Stimulated activated CD8-positive, alpha-beta memory T cell treated with anti-CD3 and anti-CD28 coated beads, Interleukin-4, amount 100 ng/mL, for 24 hours (primary cell): ENCODE measurements around the gene RIOK3.
"Not testable (repeated sequence)": the region's sequence is repeated elsewhere in the genome, so short reads cannot be mapped to it uniquely, and the experiment has no call there.

Experiments
- DNase-seq: peaks from one replicate; pipeline ENCODE4 v3.0.0-alpha.2; 2020; ENCODE audit warnings: low read depth

Gene RIOK3

DNA sequence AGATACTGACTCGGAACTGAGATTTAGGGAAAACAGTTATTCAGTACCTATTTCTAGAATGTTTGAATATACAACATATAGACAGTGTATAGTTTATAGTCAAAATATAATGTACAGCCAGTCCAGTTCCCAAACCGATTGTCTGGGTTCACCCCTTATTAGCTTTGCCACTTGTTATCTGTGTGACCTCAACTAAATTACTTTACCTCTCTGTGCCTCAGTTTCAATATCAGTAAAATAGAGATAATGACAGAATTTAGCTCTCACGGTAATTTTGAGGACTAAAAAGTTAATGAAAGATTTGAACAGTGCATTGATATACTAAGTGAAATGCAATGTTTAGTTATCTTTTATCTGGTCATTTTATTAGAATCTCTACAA lies 750 bp upstream of the RIOK3 start:
- no peak for DNase-seq

DNA sequence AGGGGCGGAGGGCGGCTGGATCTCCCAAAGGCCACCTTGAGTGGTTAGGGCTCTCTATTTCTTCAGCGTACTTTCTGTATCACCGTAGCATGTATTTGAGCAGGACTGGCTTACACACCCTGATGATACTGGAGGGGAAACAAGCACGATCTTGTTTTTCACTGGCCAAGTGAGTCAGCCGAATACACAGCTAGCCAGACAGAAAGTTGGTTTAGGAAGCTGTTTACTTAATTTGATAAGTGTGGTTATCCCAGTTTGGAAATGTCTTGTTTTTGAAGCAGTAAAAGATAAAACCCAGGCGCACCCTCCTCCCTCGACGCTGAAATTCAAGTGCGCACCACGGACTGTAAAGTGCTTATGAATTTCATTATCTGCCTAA lies 582 bp downstream of the RIOK3 start:
- DNase-seq, result no peak

DNA sequence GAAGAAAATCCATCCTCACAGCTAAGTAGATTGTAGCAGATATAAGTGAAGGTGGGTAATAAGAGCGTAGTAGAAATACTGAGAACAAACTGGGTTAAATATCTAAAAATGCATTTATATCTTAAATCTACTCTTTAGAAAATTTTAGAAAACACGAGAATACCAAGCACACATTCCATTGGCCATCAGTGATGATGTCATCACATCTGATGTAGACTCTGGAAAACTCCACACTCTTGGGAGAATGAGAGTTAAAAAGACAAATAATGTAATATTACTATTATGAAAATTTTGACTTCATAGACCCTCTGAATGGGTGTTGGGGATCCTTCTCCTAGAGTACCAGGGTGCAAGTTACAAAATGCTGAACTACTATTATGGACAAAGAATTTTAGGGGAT lies 3.7 kb downstream of the RIOK3 start:
- DNase-seq, result no peak

DNA sequence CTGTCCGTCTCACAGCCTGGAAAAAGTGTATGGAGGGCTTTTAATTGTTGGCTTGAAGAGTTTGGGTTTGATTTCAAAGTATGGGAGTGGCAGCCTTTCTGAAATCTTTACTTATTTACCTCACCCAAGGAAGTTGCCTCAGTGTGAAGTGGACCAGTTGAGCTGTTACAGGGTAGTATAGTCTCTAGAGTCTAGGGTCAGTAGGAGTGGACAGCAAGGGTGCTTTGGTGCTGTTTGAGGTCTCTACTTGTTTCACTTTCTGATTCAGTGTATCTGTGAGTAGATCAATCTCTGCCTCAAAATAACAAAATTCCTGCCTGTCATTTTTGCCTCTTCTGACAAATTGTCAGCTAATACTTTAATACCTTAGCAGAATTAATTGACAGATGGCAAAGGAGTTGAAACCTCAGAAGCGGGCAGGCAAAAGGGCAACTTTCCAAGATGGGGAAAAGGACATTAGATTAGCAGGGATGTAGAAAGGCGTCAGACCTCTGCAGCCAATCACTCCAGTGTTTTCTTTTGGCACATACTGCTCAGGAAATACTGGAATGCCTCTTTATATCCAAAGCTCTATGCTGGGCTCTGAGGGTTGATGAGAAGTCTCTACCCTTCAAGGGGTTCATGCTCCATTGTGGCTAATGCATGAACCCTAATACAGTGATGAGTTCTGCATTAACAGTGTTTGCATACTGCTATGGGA lies 5.9 kb downstream of the RIOK3 start:
- DNase-seq, result no peak

DNA sequence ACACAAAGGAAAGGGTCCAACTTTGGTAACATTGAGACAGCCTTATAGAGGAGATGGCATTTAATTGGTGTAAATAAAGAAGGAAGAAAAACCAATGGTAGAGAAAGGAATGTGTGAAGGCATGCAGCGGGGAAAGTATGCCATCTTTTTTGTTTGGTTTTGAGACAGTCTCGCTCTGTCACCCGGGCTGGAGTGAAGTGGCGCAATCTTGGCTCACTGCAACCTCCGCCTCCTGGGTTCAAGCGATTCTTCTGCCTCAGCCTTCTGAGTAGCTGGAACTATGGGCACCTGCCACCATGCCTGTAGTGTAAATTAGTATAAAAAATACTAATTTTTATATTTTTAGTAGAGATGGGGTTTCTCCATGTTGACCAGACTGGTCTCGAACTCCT lies 6.4 kb downstream of the RIOK3 start:
- DNase-seq, result no peak

DNA sequence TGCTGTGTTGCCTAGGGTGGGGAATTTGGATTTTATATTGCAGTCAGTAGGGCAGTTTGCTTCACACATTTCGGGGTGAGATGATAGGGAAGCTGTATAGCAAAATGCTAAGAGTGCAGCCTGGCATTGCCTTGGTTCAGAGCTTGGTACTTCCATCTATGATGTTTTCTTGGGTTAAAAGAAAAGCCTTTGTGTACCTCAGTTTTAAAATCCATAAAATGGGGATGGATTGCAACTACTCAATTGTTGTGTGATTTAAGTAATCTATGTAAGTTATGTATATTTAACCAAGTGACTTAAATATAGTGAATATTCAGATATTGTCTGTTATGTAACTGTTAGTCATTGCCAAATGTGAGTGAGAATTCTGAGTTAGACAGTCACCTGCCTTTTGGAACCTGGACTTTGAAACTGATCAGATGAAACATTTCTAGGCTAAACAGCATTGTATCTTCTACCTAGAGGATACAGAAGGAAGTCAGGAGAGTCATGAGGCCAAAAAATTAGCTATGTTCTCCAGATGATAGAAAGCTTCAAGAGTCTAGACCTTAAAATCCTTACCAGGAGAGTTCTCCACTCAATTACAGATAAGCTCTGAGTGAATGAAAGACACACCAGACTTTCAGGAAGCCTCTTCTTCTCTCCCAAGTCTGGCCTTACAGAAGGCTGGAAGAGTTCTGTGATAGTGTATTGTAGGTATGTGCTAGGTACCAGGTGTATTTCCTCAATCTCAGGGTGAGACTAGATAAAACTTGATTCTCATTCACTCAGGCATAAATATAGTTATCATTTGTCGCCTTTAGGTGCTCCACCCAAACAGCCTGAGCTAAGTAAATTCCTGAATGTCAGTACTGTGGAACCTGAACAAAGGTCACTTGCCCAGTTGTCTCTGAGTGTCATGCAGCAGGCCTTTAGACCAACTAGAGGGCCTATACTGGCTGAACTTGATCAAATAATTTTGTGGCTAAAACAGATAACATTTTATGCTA lies 7.5 kb downstream of the RIOK3 start:
- DNase-seq, result no peak

DNA sequence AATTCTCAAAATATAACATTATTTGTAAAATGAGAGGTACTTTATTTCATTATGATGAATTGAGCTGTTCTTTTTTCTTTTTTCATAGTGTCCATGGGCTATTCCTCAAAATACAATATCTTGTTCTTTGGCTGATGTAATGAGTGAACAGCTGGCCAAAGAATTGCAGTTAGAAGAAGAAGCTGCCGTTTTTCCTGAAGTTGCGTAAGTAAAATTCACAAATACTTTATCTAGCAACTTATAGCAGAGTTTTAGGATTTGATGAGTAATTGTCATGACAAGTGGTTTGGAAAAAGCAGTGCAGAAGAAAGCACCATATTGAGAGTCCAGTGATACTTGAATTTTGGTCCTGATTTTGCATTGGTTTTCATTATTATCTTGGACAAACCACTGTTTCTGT lies 9.8 kb downstream of the RIOK3 start:
- no peak for DNase-seq

DNA sequence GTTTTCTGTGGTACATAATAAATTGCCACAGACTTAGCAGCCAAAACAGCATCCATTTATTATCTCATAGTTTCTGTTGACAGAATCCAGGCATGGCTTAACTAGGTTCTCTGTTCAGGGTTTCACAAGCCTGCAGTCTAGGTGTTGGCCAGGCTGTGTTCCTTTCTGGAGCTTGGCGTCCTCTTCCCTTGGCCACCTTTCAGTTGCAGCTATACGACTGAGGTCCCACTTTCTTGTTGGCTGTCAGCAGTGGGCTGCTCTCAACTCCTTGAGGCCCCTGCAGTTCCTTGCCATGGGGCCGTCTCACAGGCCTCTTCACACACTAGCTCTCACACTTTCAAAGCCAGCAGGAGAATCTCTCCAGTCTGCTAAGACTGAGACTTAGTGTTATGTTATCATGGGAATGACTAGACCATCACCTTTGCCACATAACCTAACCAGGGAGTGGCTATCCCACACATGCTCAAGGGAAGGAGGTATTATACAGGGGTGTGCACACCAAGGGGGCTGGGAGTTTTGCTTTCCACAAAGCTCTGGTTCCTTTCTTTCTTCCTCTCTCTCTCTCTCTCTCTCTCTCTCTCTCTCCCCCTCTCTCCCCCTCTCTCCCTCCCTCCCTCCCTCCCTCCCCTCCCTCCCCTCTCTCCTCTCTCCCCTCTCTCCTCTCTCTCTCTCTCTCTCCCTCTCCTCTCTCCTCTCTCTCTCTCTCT lies 15.8 kb downstream of the RIOK3 start:
- DNase-seq, result no peak

DNA sequence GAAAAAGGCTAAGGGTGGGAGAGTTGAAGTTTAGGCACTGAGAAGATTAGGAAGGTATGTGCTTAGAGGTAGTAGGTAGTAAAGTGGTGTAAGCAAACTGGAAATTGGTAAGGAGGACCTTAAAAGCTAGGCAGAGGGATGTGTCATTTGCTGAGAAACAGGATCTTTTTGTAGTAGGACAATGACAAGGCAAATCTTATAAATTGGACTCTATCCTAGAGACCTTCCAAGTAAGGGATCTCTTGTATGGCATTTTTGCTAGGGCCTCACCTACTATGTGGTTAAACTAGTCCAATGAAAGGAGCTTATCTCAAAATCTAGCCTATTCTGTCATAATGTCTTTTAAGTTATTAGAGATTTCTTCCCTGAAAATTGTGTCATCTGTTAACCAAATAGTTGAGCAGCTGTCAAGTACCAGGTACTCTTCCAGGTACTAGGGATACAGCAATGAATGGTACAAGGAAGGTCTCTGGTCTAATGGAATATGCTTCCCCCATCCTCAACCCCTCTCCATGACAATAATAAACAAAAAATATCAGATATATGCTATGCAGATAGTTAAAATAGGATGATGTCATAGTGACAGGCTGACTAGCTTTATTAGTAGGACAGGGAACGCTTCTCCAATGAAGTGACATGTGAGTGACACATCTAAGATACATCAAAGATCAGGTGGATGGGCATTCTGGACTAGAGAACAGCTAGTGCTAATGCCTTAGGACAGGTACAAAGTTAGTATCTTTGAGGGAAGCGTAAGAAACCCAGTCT lies 17.7 kb downstream of the RIOK3 start:
- no peak for DNase-seq

DNA sequence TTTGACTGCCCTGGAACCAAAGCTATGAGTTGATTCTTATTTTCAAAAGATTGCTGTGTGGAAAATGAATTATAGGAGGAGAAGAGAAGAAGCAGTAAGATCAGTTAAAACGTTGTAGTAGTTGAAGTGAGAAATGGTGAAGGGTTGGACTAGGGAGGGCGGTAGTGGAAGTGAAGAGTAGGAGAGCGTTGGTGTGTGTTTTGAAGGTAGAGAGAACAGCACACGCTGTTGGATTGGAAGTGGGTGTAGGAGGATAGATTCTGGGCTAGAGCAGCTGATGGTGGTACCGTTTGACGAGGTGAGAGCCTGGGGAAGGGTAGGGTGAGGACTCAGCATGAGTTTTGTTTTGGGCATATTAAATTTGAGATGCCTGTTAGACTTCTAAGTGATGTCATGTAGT lies 18.4 kb downstream of the RIOK3 start:
- no peak for DNase-seq

DNA sequence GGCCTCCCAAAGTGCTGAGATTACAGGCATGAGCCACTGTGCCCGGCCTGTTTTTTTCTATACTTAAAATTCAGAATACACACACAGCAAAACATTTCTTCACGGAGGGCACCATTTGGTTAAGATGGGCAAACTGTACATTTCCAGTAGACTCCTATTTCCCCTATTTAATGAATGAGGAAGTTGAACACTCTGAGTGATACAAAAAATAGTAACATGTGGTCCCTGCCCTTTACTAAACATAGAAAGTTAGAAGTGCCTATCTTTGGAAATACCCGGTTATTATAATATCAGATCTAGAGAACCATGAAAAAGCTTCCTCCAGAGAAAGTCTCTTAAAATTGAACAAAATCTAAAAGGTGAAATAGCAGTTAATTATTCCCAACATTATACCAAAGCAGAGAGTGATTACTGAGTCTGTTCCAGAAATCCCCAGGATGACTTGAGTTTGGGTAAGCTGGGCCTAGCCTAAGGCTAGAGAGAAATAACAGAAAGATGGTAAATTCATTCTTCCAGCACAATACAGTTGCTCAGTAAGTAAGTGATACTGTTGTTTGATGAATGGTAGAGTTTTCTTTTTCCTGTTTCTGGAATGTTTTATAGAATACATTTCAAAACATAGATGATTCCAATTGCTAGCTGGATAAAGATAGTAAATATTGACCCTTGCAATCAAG lies 26.9 kb downstream of the RIOK3 start:
- no peak for DNase-seq

DNA sequence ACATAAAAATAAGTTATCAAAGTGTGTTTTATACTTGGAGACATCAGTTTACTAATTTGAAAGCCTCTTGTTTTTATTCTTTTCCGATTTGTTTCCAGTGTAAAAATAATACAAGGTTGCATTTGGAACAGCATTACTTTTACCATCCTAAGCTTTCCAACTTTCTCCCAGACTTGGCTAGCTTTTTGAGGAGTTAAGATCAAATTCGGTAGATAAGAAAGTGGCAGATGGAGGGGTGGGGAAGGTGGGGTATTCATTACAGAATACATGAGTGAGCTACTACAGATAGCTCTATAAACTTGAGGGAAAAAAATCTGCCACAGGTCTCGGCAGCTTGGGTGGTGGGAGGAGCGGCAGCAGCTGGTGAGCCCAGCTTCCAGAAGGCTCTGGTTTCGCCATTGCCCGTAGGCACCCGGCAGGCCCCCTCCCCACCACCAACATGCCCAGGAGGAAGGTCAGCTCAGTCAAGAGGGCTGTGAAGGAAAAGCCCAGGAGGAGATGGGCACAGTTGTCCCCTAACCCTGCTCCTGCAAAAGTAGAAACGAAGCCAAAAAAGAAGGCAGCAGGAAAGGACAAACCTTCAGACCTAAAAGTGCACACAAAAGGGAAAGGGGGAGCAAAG lies 31.6 kb downstream of the RIOK3 start:
- no peak for DNase-seq

DNA sequence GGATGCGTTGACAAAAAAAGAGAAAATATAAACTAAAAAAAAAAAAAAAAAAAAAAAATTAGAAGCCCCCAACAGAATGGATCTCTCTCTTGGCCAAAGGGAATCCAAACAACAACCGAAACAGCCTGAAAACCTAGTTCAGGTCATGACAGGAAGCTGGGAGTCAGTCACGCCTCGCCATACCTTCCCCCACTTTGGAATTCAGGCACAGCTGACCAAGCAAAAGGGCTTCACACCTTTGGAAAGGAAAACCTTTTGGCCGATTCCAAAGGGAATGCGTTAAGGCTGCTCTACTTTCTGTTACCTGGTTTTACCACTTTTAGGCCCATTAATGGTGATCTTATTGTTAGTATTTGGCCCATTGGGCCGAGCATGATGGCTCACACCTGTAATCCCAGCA lies 32.3 kb downstream of the RIOK3 start:
- no peak for DNase-seq

DNA sequence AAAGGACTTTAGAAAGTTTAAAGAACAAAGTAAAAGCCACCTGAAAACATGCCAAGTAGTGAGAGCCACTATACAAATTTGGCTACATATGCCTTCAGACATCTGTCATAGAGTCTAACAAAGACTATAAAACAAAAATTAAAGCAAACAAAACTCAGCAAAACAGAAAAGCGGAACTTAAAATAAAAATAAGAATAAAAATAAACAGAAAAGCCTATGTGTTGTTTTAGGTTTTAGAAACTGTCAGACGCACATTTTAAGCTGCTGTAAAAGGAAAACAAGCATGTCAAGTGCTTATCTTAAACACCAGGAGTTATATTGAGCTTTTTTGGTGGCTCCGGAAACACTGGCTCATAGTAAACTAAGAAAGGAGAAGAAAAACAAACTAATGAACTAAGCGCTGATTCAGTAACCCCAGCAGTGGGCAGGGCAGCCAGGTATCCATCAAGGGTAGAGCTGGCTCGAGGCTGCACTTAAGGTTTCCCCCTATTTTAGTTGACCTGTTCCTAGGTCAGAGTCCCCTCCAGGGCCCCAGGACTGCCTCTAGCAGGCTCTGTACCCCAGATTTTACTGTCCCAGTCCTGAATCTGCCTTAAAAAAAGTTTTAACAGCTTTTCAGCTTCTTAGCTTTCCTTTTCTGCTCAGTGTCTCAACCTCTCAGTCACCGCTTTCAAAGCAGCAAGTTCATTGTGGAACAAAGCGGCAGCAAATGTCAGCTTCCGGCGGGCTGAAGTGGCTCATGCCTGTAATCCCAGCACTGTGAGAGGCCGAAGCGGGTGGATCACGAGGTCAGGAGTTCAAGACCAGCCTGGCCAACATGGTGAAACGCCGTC lies 34.9 kb downstream of the RIOK3 start:
- no peak for DNase-seq

DNA sequence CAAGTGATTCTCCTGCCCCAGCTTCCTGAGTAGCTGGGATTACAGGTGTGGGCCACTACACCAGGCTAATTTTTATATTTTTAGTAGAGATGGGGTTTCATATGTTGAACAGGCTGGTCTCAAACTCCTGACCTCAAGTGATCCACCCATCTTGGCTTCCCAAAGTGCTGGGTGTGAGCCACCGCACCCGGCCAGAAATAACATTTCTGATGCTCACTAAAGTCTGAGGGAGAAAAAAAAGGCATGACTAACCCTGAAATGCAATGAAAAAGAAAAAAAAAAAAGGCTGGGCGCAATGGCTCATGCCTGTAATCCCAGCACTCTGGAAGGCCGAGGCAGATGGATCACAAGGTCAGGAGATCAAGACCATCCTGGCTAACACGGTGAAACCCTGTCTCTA lies 36.5 kb downstream of the RIOK3 start:
- not testable (repeated sequence) for DNase-seq

DNA sequence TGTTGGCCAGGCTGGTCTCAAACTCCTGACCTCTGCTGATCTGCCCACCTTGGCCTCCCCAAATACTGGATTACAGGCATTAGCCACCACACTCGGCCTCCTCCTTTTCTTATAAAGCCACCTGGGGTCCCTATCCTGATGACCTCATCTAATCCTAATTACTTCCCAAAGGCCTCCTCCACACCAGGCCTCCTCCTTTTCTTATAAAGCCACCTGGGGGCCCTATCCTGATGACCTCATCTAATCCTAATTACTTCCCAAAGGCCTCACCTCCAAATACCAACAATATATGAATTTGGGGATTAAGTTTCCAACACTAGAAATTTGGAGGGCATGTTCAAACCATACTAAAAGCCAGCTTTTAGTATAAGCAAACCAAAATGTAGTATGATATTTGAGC lies 40.6 kb downstream of the RIOK3 start:
- DNase-seq, result no peak

DNA sequence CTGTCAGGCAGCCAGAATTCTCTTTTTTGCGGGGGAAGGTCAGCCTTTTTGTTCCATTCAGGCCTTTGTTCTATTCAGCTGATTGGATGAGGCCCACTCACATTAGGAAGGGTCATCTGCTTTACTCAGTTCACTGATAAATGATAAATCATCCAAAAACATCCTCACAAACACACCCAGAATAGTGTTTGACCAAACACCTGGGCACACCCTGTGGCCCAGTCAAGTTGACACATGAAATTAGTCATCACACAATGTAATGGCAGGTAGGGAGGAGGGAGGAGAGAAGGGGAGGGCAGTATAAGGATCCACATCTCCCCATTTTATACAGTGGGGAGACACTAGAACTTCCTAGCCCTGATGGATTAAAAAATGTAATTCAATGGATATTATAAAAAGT lies 41.9 kb downstream of the RIOK3 start:
- no peak for DNase-seq

DNA sequence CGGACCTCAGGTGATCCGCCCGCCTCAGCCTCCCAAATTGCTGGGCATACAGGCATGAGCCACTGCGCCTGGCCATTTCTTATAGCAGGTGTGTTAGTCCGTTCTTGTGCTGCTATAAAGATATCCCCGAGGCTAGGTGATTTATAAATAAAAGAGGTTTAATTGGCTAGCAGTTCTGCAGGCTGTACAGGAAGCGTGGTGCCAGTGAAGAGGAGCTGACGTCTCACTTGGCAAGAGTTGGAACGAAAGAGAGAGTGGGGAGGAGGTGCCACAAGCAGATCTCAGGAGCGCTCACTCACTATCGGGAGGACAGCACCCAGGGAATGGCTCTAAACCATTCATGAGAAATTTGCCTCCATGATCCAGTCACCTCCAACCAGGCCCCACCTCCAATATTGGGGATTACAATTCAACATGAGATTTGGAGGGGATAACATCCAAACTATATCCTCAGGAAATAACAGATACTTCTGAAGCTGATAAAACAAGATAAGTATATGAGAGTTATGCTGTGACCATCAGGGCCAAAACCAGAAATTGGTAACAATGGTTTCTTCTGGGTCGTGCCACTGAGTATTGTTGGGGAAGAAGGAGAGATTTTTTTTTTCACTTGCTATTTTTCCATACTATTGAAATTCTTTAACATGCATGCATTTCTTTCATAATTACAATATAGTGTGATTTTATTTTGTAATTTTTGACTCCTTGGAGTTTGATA lies 42.8 kb downstream of the RIOK3 start:
- no peak for DNase-seq

DNA sequence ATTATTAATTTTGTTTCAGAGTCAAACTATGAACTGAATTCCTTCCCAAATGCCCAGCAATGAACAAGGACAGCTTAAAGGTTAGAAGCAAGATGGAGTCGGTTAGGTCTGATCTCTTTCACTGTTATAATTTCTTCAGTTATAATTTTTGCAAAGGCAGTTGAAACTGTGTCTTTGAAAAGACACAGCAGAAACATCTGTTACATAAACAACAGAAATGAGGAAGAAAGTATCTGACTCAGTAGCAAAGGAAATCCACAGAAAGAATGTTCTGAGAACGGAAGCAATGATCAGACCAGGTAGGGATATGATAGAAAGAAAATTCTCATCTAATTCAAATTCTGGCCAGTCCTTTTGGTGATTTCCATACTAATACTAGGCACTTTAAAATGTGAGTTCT lies 45.0 kb downstream of the RIOK3 start:
- no peak for DNase-seq

DNA sequence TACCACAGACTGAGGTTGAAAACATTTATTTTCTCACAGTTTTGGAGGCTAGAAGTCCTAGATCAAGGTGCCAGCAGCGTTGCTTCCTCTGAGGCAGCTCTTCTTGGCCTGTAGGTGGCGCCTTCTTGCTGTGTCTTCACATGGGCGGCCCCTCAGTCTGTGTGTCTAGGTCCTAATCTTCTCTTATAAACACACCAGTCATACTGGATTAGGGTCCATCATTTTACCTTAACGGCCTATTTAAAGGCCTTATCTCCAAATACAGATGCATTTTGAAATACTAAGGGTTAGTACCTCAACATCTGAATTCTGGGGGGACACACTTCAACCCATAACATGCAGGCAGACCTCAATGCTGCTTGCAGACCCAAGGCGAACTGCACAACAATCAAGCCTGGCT lies 45.8 kb downstream of the RIOK3 start:
- peak; percentile 45 for DNase-seq
